Keratinocyte (primary cell): ENCODE measurements around the gene CNTRL. TPM values are rescaled to one million over a fixed set of nuclear protein-coding genes. Genes with fewer than 3 reads are reported as not detected.

Source experiments
- DNase-seq: peaks from one replicate; pipeline ENCODE4 v3.0.0-alpha.2; 2011; ENCODE audit warnings: low read depth, missing footprints, low spot score
- FAIRE-seq: peaks from 2 replicates; lab custom pipeline; 2011; peaks lifted over from hg19 to GRCh38; lab: Jason Lieb, UNC
- H2AFZ ChIP-seq: 2 replicates; pipeline ENCODE4 v1.6.0; 2012; ENCODE audit warnings: low read length, control low read depth, inconsistent platforms; ENCODE audit not compliant: control insufficient read depth
- H3K27ac ChIP-seq: 2 replicates; pipeline ENCODE4 v1.5.1; 2011; ENCODE audit warnings: low read length; ENCODE audit not compliant: control insufficient read depth, insufficient read depth
- H3K27me3 ChIP-seq: 3 replicates; pipeline ENCODE4 v1.6.0; 2011; ENCODE audit warnings: low read length; ENCODE audit not compliant: control insufficient read depth, insufficient read depth; ENCODE audit errors: extremely low read depth
- H3K36me3 ChIP-seq, 2 experiments: 2 replicates in 1 of 2; 3 replicates in 1 of 2; pipeline ENCODE4 v1.5.1; 2011; ENCODE audit warnings: low read length in 2 of 2, mild to moderate bottlenecking in 1 of 2; ENCODE audit not compliant: control insufficient read depth in 2 of 2, insufficient read depth in 2 of 2; ENCODE audit errors: extremely low read depth in 1 of 2
- H3K4me1 ChIP-seq: 3 replicates; pipeline ENCODE4 v1.5.1; 2011; ENCODE audit warnings: low read length; ENCODE audit not compliant: control insufficient read depth, insufficient read depth; ENCODE audit errors: extremely low read depth
- H3K4me2 ChIP-seq: 3 replicates; pipeline ENCODE4 v1.6.0; 2011; ENCODE audit warnings: low read depth, low read length; ENCODE audit not compliant: control insufficient read depth, insufficient read depth; ENCODE audit errors: extremely low read depth
- H3K4me3 ChIP-seq, 3 experiments: fragments of 200-600 bp in 1 of 3; sonication (generic) in 1 of 3; 2 replicates in 2 of 3; 3 replicates in 1 of 3; pipeline ENCODE4 v1.5.1; 2011 to 2016; ENCODE audit warnings: low read length in 3 of 3, mild to moderate bottlenecking in 3 of 3, control low read depth in 2 of 3, inconsistent platforms in 1 of 3, low read depth in 1 of 3, mixed read lengths in 1 of 3, mixed run types in 1 of 3, moderate library complexity in 1 of 3; ENCODE audit not compliant: control insufficient read depth in 2 of 3, insufficient read depth in 2 of 3; ENCODE audit errors: extremely low read depth in 1 of 3
- H3K79me2 ChIP-seq: 2 replicates; pipeline ENCODE4 v1.6.0; 2012; ENCODE audit warnings: low read length; ENCODE audit not compliant: control insufficient read depth, insufficient read depth
- H3K9ac ChIP-seq: 3 replicates; pipeline ENCODE4 v1.6.0; 2011; ENCODE audit warnings: low read length; ENCODE audit not compliant: control insufficient read depth, insufficient read depth; ENCODE audit errors: extremely low read depth
- H3K9me1 ChIP-seq: 3 replicates; pipeline ENCODE4 v1.6.0; 2011; ENCODE audit warnings: low read length; ENCODE audit not compliant: control insufficient read depth, insufficient read depth; ENCODE audit errors: extremely low read depth
- H3K9me3 ChIP-seq: 2 replicates; pipeline ENCODE4 v1.5.1; 2012; ENCODE audit warnings: low read depth, low read length; ENCODE audit not compliant: control insufficient read depth
- H4K20me1 ChIP-seq: 3 replicates; pipeline ENCODE4 v1.6.0; 2011; ENCODE audit warnings: low read length; ENCODE audit not compliant: control insufficient read depth, insufficient read depth; ENCODE audit errors: extremely low read depth
- CTCF ChIP-seq, 3 experiments: IDR thresholded peaks in 1 of 3; conservative IDR thresholded peaks in 1 of 3; optimal IDR thresholded peaks in 1 of 3; 2 replicates in 2 of 3; 3 replicates in 1 of 3; pipeline versions ENCODE3 to v1.5.1; 2011; ENCODE audit warnings: low read length in 3 of 3, mild to moderate bottlenecking in 3 of 3, moderate library complexity in 2 of 3, control low read depth in 1 of 3, inconsistent platforms in 1 of 3; ENCODE audit not compliant: insufficient read depth in 2 of 3; ENCODE audit errors: extremely low read depth in 1 of 3
- EZH2 ChIP-seq: IDR thresholded peaks from one replicate; pipeline ENCODE4 v1.6.1; 2012; ENCODE audit warnings: inconsistent platforms, mild to moderate bottlenecking, low read length, moderate library complexity
- dilution Hi-C: fragments of 300-500 bp; cut with MboI; formaldehyde crosslinking; loops from one replicate; pipeline ENCODE4 v1.7.0; 2020; ENCODE audit warnings: low sequenced_read_pairs; ENCODE audit not compliant: extremely low pct_ligation_motif_present
- polyA plus RNA-seq, 5 experiments: library from polyadenylated mRNA; depleted of rRNA in 3 of 5; stranded (reverse) in 3 of 5; stranded (forward) in 1 of 5; unstranded in 1 of 5; fragments of >200 nt; gene quantifications; 1 replicate in 1 of 5; 2 replicates in 3 of 5; 3 replicates in 1 of 5; pipeline versions ENCODE4 v1.2.1 to v1.2.3, GENCODE V29; 2011 to 2012; ENCODE audit warnings: missing spikeins in 2 of 5, low read depth in 1 of 5, low replicate concordance in 1 of 5

The CNTRL gene
- polyA plus RNA-seq, 1 donor (not counting 4 experiments of a cell fraction or from before 2014, with no cell fraction given) = 5.3 TPM

DNA sequence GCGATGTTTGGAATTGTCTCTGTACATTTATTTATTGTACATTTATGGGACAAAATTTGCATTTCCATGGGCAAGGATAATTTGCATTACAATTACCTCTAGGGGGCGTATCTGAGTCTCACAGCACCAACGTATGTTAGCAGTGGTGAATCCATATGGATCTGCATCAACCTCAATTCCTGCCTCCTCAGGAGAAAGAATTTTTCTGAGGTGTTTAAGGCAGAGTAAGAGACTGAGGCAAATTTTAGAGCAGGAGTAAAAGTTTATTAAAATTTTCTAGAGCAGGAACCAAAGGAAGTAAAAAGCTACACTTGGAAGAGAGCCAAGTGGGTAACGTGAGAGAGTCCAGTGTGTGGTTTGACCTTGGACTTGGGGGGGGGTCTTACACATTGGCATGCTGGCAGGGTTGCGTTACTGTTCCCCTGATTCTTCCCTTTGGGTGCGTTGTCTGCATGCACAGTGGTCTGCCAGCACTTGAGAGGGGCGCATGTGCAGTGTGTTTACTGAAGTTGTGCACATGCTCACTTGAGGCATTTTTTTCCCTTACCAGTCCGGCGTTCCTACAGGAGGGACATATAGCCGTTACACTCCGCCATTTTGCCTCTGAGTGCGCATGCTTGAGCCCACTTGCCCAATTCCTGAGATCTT lies 147.9 kb downstream of the CNTRL start:
- Histone ChIP-seq H3K27me3 (no peaks in the 10 kb centered on the region), H3K4me1 (peaks cover 8% of the 10 kb centered on the region), H3K9ac (no peak overlapping the region), H2AFZ (no peak overlapping the region), H3K4me3 (no peak overlapping the region), H3K9me1 (no peaks in the 10 kb centered on the region), H3K36me3 (no peaks in the 10 kb centered on the region), H3K79me2 (no peaks in the 10 kb centered on the region), H4K20me1 (no peaks in the 10 kb centered on the region), H3K9me3 (no peaks in the 10 kb centered on the region), H3K4me2 (no peak overlapping the region), H3K27ac (no peak overlapping the region)
- FAIRE-seq = peak; percentile 44
- no peak for DNase-seq
- TF ChIP-seq CTCF (optimal IDR thresholded peaks at IDR 0.05 in 1 of 3, IDR thresholded peaks at IDR 0.05 in 1 of 3, conservative IDR thresholded peaks at IDR 0.05 in 1 of 3; ENCODE audit: extremely low read depth in 1 of 3, insufficient read depth in 2 of 3, low read length in 3 of 3) = peak; percentile 61 to 71 (median 69)
- TF ChIP-seq EZH2 = no peak
- dilution Hi-C loops = no loop called here

DNA sequence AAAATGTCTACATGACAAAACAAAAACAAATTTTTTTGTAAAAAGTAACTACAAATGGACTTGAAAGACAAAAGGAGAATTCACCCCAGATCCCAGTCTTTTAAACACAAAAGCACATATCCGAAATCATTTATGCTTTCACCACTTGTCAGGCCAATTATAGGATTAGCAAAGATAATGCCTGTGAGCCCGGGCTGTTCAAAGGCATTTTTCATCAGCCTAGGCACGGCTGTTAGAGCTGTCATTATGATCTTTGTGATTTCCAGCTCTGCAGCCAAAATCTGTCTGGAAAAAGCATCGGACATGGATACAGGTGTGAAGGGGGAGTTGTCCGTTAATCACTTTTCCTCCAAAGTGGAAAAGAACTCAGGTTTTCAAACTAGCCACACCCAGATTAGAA lies 150.5 kb downstream of the CNTRL start:
- H3K36me3 ChIP-seq = no peaks in the 10 kb centered on the region
- no peak overlapping the region for H2AFZ ChIP-seq
- TF ChIP-seq EZH2 (no peak), CTCF (optimal IDR thresholded peaks at IDR 0.05 in 1 of 3, IDR thresholded peaks at IDR 0.05 in 1 of 3, conservative IDR thresholded peaks at IDR 0.05 in 1 of 3; ENCODE audit: extremely low read depth in 1 of 3, insufficient read depth in 2 of 3, low read length in 3 of 3) (no peak)
- FAIRE-seq = no peak
- dilution Hi-C loops = no loop called here
- no peaks in the 10 kb centered on the region for H4K20me1 ChIP-seq
- DNase-seq = no peak
- no peak overlapping the region for H3K4me2 ChIP-seq
- H3K79me2 ChIP-seq = no peaks in the 10 kb centered on the region
- H3K4me3 ChIP-seq = no peak overlapping the region
- H3K27ac ChIP-seq = no peak overlapping the region
- no peaks in the 10 kb centered on the region for H3K27me3 ChIP-seq
- H3K9ac ChIP-seq = no peak overlapping the region
- no peaks in the 10 kb centered on the region for H3K9me1 ChIP-seq
- no peaks in the 10 kb centered on the region for H3K9me3 ChIP-seq
- H3K4me1 ChIP-seq = peaks cover 8% of the 10 kb centered on the region
